ENCODE measurements around the gene CCR5.

CCR5 gene

DNA sequence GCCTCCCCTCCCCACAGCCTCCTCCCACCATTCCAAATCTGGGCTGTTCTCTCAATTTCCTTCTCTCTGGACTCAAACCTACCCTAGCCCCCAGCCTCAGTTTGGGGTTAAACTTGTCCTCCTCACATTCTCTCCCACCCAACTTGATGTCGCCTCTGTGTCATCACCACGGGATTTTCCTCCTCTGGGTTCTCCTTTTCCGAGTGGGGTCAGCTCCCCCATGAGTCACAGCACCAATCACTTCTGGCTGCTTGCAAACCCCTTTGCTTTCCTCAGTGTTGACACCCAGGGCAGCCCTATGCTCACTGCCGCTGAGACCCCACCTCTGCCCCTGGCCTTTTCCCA, 35.7 kb downstream of the CCR5 start:
- H3K9ac ChIP-seq (ENCODE audit: low read depth, low read length, poor library complexity, severe bottlenecking) = no peak overlapping the region
- no peaks in the 10 kb centered on the region for H3K9me2 ChIP-seq (replicated peaks; ENCODE audit: low read depth, low read length)
- no peaks in the 10 kb centered on the region for H3K36me3 ChIP-seq (ENCODE audit: insufficient read depth, low read length)
- H4K20me1 ChIP-seq (ENCODE audit: insufficient read depth, low read length, poor library complexity, severe bottlenecking) = no peaks in the 10 kb centered on the region
- H3K4me1 ChIP-seq (ENCODE audit: insufficient read depth, low read length, poor library complexity, severe bottlenecking) = peaks cover 13% of the 10 kb centered on the region
- no peak overlapping the region for H3K4me2 ChIP-seq (ENCODE audit: low read depth, low read length, poor library complexity, severe bottlenecking)
- no peak overlapping the region for H2AFZ ChIP-seq (ENCODE audit: low read length)
- H3K79me2 ChIP-seq (ENCODE audit: insufficient read depth, low read length) = no peaks in the 10 kb centered on the region
- no peaks in the 10 kb centered on the region for H3K27me3 ChIP-seq (ENCODE audit: insufficient read depth, low read length, poor library complexity, severe bottlenecking)
- TF ChIP-seq, protein P1, sequence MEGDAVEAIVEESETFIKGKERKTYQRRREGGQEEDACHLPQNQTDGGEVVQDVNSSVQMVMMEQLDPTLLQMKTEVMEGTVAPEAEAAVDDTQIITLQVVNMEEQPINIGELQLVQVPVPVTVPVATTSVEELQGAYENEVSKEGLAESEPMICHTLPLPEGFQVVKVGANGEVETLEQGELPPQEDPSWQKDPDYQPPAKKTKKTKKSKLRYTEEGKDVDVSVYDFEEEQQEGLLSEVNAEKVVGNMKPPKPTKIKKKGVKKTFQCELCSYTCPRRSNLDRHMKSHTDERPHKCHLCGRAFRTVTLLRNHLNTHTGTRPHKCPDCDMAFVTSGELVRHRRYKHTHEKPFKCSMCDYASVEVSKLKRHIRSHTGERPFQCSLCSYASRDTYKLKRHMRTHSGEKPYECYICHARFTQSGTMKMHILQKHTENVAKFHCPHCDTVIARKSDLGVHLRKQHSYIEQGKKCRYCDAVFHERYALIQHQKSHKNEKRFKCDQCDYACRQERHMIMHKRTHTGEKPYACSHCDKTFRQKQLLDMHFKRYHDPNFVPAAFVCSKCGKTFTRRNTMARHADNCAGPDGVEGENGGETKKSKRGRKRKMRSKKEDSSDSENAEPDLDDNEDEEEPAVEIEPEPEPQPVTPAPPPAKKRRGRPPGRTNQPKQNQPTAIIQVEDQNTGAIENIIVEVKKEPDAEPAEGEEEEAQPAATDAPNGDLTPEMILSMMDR (conservative IDR thresholded peaks at IDR 0.05; ENCODE audit: low read length) = no peak
- TF ChIP-seq EZH2phosphoT487 (IDR thresholded peaks at IDR 0.05; ENCODE audit: borderline replicate concordance) = no peak
- H3K9me3 ChIP-seq (ENCODE audit: insufficient read depth, low read depth, low read length) = no peaks in the 10 kb centered on the region
- H3F3A ChIP-seq (ENCODE audit: low read depth) = no peaks in the 10 kb centered on the region
- H3K4me3 ChIP-seq (ENCODE audit: low read length, poor library complexity, severe bottlenecking) = no peak overlapping the region

DNA sequence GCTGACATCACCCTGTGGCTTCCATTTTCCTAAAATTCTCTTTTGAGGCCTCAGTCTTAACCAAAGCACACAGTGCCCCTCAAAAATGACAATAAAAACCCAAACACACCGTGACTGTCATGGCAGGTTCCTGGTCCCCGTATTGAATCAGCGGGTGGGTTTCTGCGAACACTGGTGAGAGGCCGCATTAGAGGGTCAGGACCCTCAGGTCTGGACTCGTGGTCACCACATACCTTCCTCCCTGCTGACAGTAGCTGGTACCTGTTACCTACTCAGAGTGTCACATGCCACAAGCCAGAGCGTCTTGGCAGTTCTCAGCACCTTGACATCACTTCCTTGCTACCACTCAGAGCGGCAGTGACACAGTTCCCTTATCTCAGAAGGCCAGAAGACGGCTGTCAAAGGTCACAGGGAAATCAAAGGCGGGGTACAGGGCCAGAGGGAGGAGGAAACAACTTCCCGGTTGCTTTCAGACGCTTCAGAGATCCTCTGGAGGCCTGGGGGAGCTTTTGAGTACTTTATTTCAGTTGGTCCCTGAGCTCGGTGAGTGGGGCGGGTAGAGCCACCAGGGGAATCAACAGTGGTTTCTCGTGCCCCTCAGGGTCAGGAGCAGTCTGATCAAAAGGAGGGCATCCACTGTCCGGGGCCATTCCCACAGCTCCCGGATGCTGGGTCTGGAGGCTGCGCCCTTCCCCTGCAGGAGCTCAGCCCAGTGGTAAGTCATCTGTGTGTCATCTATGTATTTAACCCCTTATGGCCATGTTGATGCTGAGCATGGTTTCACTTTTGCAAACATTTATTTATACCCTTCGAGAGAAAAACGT, 36.3 kb downstream of the CCR5 start, which contains the start of the genes CCR5AS and CCRL2:
TSS of gene CCR5AS (minus strand) at position 279 of the 824 bp plus-strand sequence.
TSS of gene CCRL2 (plus strand) at position 472 of the 824 bp plus-strand sequence. CDS start 821 bp downstream, outside the sequence.
- Histone ChIP-seq H3K9ac (ENCODE audit: low read depth, low read length, poor library complexity, severe bottlenecking) (no peak within 1 kb of the TSS), H3K4me2 (ENCODE audit: low read depth, low read length, poor library complexity, severe bottlenecking) (no peak within 1 kb of the TSS), H3K27me3 (ENCODE audit: insufficient read depth, low read length, poor library complexity, severe bottlenecking) (no peaks in the 10 kb centered on the region), H4K20me1 (ENCODE audit: insufficient read depth, low read length, poor library complexity, severe bottlenecking) (no peaks in the 10 kb centered on the region), H3K9me3 (ENCODE audit: insufficient read depth, low read depth, low read length) (no peaks in the 10 kb centered on the region), H3K36me3 (ENCODE audit: insufficient read depth, low read length) (no peaks in the 10 kb centered on the region), H3K4me3 (ENCODE audit: low read length, poor library complexity, severe bottlenecking) (no peak within 1 kb of the TSS), H2AFZ (ENCODE audit: low read length) (no peak within 1 kb of the TSS), H3K9me2 (replicated peaks; ENCODE audit: low read depth, low read length) (no peaks in the 10 kb centered on the region), H3F3A (ENCODE audit: low read depth) (no peaks in the 10 kb centered on the region), H3K4me1 (ENCODE audit: insufficient read depth, low read length, poor library complexity, severe bottlenecking) (peaks cover 13% of the 10 kb centered on the region), H3K79me2 (ENCODE audit: insufficient read depth, low read length) (no peaks in the 10 kb centered on the region)
- TF ChIP-seq, protein P1 (conservative IDR thresholded peaks at IDR 0.05; ENCODE audit: low read length) = no peak
- TF ChIP-seq EZH2phosphoT487 (IDR thresholded peaks at IDR 0.05; ENCODE audit: borderline replicate concordance) = no peak

DNA sequence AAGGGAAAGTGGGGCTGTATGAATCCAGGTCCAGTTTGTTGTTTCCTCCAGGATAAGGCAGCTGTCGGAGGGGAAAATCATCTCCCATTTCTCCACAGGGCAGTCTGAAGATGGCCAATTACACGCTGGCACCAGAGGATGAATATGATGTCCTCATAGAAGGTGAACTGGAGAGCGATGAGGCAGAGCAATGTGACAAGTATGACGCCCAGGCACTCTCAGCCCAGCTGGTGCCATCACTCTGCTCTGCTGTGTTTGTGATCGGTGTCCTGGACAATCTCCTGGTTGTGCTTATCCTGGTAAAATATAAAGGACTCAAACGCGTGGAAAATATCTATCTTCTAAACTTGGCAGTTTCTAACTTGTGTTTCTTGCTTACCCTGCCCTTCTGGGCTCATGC, 37.2 kb downstream of the CCR5 start:
- no peaks in the 10 kb centered on the region for H3K79me2 ChIP-seq (ENCODE audit: insufficient read depth, low read length)
- H4K20me1 ChIP-seq (ENCODE audit: insufficient read depth, low read length, poor library complexity, severe bottlenecking) = no peaks in the 10 kb centered on the region
- no peaks in the 10 kb centered on the region for H3K36me3 ChIP-seq (ENCODE audit: insufficient read depth, low read length)
- H2AFZ ChIP-seq (ENCODE audit: low read length) = no peak overlapping the region
- no peaks in the 10 kb centered on the region for H3K27me3 ChIP-seq (ENCODE audit: insufficient read depth, low read length, poor library complexity, severe bottlenecking)
- peaks cover 13% of the 10 kb centered on the region for H3K4me1 ChIP-seq (ENCODE audit: insufficient read depth, low read length, poor library complexity, severe bottlenecking)
- no peak overlapping the region for H3K4me2 ChIP-seq (ENCODE audit: low read depth, low read length, poor library complexity, severe bottlenecking)
- H3K9ac ChIP-seq (ENCODE audit: low read depth, low read length, poor library complexity, severe bottlenecking) = no peak overlapping the region
- no peaks in the 10 kb centered on the region for H3K9me3 ChIP-seq (ENCODE audit: insufficient read depth, low read depth, low read length)
- H3K4me3 ChIP-seq (ENCODE audit: low read length, poor library complexity, severe bottlenecking) = no peak overlapping the region
- no peaks in the 10 kb centered on the region for H3K9me2 ChIP-seq (replicated peaks; ENCODE audit: low read depth, low read length)
- no peaks in the 10 kb centered on the region for H3F3A ChIP-seq (ENCODE audit: low read depth)
- TF ChIP-seq, protein P1 (conservative IDR thresholded peaks at IDR 0.05; ENCODE audit: low read length) = no peak
- no peak for TF ChIP-seq EZH2phosphoT487 (IDR thresholded peaks at IDR 0.05; ENCODE audit: borderline replicate concordance)
